ENCODE data around the gene CAMK2B.

- TF ChIP-seq EZH2 (IDR thresholded peaks at IDR 0.05; ENCODE audit: borderline replicate concordance, low read depth, low read length, poor library complexity, severe bottlenecking) (no peak), CTCF (conservative IDR thresholded peaks at IDR 0.05; ENCODE audit: low read depth, low read length) (no peak)
Measured at GRCh38 chr7:44318332-44318731, 7.1 kb downstream of the CAMK2B start.
